ENCODE measurements around the gene WFDC10A. TPM values are rescaled to one million over a fixed set of nuclear protein-coding genes. Genes with fewer than 3 reads are reported as not detected.
"Not testable (repeated sequence)": the region's sequence is repeated elsewhere in the genome, so short reads cannot be mapped to it uniquely, and the experiment has no call there.

WFDC10A gene
- total RNA-seq, 2 donors from 2014 or later = not detected

- TF ChIP-seq POLR2AphosphoS5 (IDR thresholded peaks at IDR 0.05) (no peak), POLR2A (IDR thresholded peaks at IDR 0.05) (no peak)
- TF ChIP-seq, protein P1, sequence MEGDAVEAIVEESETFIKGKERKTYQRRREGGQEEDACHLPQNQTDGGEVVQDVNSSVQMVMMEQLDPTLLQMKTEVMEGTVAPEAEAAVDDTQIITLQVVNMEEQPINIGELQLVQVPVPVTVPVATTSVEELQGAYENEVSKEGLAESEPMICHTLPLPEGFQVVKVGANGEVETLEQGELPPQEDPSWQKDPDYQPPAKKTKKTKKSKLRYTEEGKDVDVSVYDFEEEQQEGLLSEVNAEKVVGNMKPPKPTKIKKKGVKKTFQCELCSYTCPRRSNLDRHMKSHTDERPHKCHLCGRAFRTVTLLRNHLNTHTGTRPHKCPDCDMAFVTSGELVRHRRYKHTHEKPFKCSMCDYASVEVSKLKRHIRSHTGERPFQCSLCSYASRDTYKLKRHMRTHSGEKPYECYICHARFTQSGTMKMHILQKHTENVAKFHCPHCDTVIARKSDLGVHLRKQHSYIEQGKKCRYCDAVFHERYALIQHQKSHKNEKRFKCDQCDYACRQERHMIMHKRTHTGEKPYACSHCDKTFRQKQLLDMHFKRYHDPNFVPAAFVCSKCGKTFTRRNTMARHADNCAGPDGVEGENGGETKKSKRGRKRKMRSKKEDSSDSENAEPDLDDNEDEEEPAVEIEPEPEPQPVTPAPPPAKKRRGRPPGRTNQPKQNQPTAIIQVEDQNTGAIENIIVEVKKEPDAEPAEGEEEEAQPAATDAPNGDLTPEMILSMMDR (IDR thresholded peaks at IDR 0.05) = no peak
- no peak overlapping the region for H3K27ac ChIP-seq
- no peak overlapping the region for H3K4me3 ChIP-seq
- WGBS = 92% methylated on average over 3 of the region's 3 CpGs
- intact Hi-C loops (cut with DNase I) = no loop called here
- no peak for DNase-seq (ENCODE audit: low spot score)
- no peaks in the 10 kb centered on the region for H3K27me3 ChIP-seq (replicated peaks; ENCODE audit: insufficient read depth)
- H3K4me1 ChIP-seq (replicated peaks) = no peaks in the 10 kb centered on the region
- H3K36me3 ChIP-seq = no peaks in the 10 kb centered on the region
- no peaks in the 10 kb centered on the region for H3K9me3 ChIP-seq
Measured at GRCh38 chr20:45646875-45647274, 17.3 kb downstream of the WFDC10A start.

- Histone ChIP-seq H3K4me1 (replicated peaks) (no peaks in the 10 kb centered on the region), H3K4me3 (no peak overlapping the region), H3K36me3 (no peaks in the 10 kb centered on the region), H3K9me3 (no peaks in the 10 kb centered on the region), H3K27ac (no peak overlapping the region), H3K27me3 (replicated peaks; ENCODE audit: insufficient read depth) (no peaks in the 10 kb centered on the region)
- 86% methylated on average over 1 of the region's 1 CpG for WGBS
- TF ChIP-seq POLR2AphosphoS5 (IDR thresholded peaks at IDR 0.05) (no peak), POLR2A (IDR thresholded peaks at IDR 0.05) (no peak)
- TF ChIP-seq, protein P1 (IDR thresholded peaks at IDR 0.05) = no peak
- DNase-seq (ENCODE audit: low spot score) = no peak
- intact Hi-C loops (cut with DNase I) = no loop called here
Measured at GRCh38 chr20:45647441-45648050, 18.0 kb downstream of the WFDC10A start.

DNA sequence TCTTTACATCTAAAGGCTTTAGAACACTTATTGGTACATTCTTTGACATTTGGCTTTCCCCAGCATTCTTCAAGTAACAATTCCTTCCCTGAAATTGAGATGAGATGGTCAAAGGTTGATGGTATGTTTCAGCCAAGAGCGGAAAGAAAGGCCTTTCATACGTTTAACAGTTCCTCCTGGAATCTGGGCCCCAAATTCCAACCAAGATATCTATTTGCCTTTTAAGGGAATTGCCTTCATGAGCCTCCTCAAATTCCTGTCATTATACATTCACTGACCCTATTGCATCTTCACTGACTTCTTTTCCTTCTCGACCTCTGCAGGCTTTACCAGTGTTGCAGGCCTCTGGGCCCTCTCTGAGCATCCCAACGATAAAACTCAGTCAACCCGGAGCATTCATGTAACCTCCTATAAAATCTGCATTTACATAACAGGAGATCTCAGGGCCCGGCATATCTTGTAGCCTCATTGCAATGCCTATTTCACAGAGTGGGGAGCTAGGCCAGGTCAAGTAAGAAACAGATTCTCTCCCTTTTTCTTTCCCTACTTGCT lies 19.8 kb downstream of the WFDC10A start:
- intact Hi-C loops (cut with DNase I) = no loop called here
- no peaks in the 10 kb centered on the region for H3K9me3 ChIP-seq
- TF ChIP-seq POLR2A (IDR thresholded peaks at IDR 0.05) = no peak
- TF ChIP-seq POLR2AphosphoS5 (IDR thresholded peaks at IDR 0.05) = no peak
- TF ChIP-seq, protein P1 (IDR thresholded peaks at IDR 0.05) = no peak
- no peaks in the 10 kb centered on the region for H3K36me3 ChIP-seq
- WGBS = 81% methylated on average over 6 of the region's 6 CpGs
- H3K4me1 ChIP-seq (replicated peaks) = no peaks in the 10 kb centered on the region
- no peak for DNase-seq (ENCODE audit: low spot score)
- H3K27me3 ChIP-seq (replicated peaks; ENCODE audit: insufficient read depth) = no peaks in the 10 kb centered on the region
- no peak overlapping the region for H3K27ac ChIP-seq
- no peak overlapping the region for H3K4me3 ChIP-seq

DNA sequence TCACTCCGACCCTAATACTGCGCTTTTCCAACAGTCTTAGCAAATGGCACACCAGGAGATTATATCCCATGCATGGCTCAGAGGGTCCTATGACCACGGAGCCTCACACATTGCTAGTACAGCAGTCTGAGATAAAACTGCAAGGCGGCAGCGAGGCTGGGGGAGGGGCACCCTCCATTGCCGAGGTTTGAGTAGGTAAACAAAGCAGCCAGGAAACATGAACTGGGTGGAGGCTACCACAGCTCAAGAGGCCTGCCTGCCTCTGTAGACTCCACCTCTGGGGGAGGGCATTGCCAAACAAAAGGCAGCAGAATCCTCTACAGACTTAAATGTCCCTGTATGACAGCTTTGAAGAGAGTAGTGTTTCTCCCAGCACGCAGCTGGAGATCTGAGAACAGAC lies 22.2 kb downstream of the WFDC10A start:
- H3K9me3 ChIP-seq; H3K27me3 ChIP-seq (replicated peaks; ENCODE audit: insufficient read depth); H3K4me1 ChIP-seq (replicated peaks); H3K4me3 ChIP-seq; H3K36me3 ChIP-seq; H3K27ac ChIP-seq; DNase-seq (ENCODE audit: low spot score); intact Hi-C loops (cut with DNase I): not testable (repeated sequence)
- 77% methylated on average over 7 of the region's 7 CpGs for WGBS

- intact Hi-C loops (cut with DNase I); H3K4me1 ChIP-seq (replicated peaks); DNase-seq (ENCODE audit: low spot score); H3K36me3 ChIP-seq; H3K4me3 ChIP-seq; H3K27ac ChIP-seq; H3K27me3 ChIP-seq (replicated peaks; ENCODE audit: insufficient read depth); H3K9me3 ChIP-seq: not testable (repeated sequence)
- WGBS = 67% methylated on average over 1 of the region's 3 CpGs
Measured at GRCh38 chr20:45657038-45657437, 27.5 kb downstream of the WFDC10A start.

DNA sequence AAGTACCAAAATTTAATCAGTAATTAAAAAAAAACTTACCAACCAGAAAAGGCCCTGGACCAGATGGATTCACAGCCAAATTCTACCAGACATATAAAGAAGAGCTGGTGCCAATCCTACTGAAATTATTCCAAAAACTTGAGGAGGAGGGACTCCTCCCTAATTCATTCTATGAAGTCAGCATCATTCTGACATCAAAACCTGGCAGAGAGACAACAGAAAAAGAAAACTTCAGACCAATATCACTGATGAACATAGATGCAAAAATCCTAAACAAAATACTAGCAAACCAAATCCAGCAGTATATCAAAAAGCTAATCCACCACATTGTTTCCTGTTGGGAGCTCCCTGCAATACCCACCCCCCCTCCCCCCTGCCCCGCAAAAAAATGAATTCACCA lies 40.6 kb downstream of the WFDC10A start, which contains the start of gene WFDC11:
Gene WFDC11 (minus strand): TSS at position 101 of the 400 bp plus-strand sequence. CDS start 19,639 bp downstream, outside the sequence.
- WGBS = 93% methylated on average over 1 of the region's 1 CpG
- H3K27ac ChIP-seq = no peak within 1 kb of the TSS
- intact Hi-C loops (cut with DNase I) = no loop called here
- H3K4me3 ChIP-seq = no peak within 1 kb of the TSS
- TF ChIP-seq POLR2AphosphoS5 (IDR thresholded peaks at IDR 0.05) = no peak
- TF ChIP-seq POLR2A (IDR thresholded peaks at IDR 0.05) = no peak
- TF ChIP-seq, protein P1 (IDR thresholded peaks at IDR 0.05) = no peak
- DNase-seq (ENCODE audit: low spot score) = no peak
- no peaks in the 10 kb centered on the region for H3K9me3 ChIP-seq
- no peaks in the 10 kb centered on the region for H3K27me3 ChIP-seq (replicated peaks; ENCODE audit: insufficient read depth)
- no peaks in the 10 kb centered on the region for H3K4me1 ChIP-seq (replicated peaks)
- no peaks in the 10 kb centered on the region for H3K36me3 ChIP-seq
